Epithelial cell of umbilical artery (primary cell): Measurements from ENCODE around the gene SCARF1. TPM values are rescaled to one million over a fixed set of nuclear protein-coding genes. Genes with fewer than 3 reads are reported as not detected.

Experiments used
- total RNA-seq: library from RNA; depleted of rRNA; stranded (reverse); fragments of >200 nt; gene quantifications from 2 replicates; pipeline ENCODE4 v1.2.3, GENCODE V29; 2014

The SCARF1 gene
- 107 and 115 TPM in 2 replicates for total RNA-seq

DNA sequence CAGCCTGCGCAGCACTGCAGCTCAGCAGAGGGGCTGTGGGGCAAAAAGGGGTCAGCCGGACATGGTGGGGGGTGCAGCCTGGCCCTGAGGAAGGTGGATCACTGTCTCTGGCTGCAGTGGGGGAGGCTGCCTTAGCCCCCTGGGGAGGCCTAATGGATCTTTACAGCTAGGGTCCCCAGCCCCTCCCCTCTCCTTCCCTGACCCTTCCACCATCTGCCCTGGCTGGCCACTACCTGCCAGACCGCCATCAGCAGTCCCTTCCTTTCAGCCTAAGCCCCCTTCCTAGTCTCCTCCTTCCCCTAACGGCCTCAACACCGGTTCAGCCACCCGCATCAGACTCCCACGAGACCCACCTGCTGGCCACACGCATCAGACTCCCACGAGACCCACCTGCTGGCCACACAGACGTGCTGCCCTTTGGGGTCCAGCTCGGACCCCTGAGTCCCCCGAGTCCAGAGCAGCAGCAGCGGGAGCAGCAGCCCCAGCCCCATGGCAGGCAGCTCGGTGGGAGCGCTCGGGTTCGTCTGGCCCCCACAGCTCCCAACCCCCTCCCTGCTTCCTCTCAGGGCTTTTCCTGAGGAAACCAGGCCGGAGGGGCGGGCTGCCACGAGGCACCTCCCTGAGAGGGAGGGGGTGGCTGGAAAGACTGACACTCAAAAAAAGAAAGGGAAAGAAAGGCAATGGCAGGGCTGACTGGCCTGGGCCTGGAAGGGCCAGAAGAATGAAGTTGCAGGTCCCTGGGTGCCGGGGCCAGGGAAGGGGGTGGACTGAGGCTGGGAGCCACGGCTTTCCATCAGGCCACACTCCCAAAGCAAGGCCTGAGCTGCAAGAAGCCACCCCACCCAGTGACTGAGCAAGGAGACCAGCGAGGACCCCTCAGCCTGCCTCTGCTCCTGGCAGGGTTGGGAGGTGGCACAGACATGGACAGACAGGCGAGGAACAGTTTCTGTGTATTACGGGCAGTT lies at the start of gene SCARF1:
Gene SCARF1, minus strand, starts transcription at position 526 of the 965 bp plus-strand sequence. Its CDS starts 35 bp downstream, at position 491.

GRCh38 chr17:1684378-1685189 lies 39.1 kb upstream of the SCARF1 start, which contains the start of gene PRPF8:
TSS of gene PRPF8 (minus strand) at chr17:1684867. CDS start at chr17:1684571, 296 bp downstream.

DNA sequence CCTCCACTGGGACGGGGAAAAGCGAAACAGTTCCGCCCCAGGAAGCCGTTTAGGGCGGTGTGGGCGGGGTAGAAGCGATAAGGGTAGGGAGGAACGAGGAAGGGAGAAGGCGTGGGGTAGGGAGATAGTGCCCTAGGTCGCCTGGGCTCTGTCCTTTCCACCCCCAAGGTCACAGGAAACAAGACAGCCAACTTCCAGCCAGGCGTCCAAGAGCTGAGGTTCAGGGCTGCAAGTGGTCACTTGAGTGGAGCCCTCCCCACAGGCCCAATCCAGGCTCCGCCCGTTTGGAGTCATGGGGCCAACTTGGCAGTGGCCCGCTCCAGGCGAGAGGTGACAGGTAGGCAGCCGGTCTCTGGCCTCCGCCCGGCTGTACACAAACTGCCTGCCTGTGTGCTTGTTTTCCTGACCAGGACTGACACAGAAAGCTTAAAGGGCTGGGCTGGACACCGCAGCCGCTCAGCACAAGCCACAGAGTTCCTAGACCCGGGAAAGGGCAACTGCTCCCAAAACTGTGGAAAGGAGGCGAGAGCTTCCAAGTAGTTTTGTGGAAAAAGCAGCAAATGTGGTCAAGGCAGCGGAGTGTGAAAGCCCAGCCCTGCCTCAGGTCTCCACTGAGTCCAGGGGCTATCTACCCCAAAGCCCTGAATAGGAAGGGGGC lies 4.4 kb upstream of the SCARF1 start, which contains the start of gene RILP:
Gene RILP, minus strand, starts transcription at position 23 of the 658 bp plus-strand sequence. CDS start 62 bp downstream, outside the sequence.

DNA sequence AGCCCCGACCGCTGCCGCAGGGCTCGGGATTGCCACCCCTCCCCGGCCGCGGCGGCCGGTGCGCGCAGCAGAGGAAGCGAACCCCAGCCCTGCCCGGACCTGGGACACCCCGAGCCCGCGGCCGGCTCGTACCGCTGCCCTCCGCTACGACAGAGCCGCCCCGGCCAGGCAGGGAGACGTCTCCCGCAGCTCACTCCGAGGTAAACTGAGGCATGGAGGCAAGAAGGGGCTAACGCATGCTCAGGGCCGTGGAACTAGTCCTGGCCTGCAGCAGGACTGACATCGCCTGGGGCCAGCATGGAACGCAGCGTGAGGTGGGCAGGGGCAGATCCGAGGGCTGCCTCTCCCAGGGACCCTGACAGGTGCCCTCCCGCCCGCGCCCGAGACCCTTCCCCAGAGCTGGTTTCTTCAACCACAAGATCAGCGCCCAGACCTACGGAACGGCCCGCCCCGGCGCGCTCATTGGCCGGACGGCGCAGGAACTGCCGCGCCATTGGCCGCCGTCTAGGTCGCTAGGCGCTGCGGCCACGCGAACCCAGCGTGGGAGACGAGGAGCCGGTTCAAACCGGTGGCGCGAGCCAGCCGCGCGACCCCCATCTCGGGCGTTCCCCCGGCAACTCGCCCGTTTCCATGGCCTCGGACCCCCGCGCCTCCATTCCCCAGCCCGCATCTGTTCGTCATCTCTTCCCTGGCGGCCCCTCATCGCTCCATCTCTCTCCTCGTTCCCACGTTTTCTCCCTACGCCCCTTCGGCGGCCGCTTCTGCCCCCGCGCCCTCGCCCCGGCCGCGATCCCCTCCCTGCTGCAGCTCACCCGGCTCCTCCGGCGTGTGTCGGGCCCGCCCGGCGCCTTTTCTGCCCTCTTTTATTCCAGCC lies 17.3 kb downstream of the SCARF1 start, which contains the start of gene SLC43A2:
Gene SLC43A2, minus strand, starts transcription at position 853 of the 874 bp plus-strand sequence. CDS start 960 bp downstream, outside the sequence.

Other genes starting within 250 kb of the SCARF1 start
- 665 and 732 TPM in 2 replicates for gene YWHAE, start 245.5 kb downstream of the SCARF1 start, total RNA-seq
- gene CRK, start 189.5 kb downstream of the SCARF1 start, total RNA-seq, result 139 and 162 TPM in 2 replicates
- 141 and 172 TPM in 2 replicates for gene MYO1C, start 153.0 kb downstream of the SCARF1 start, total RNA-seq
- gene INPP5K, start 129.1 kb downstream of the SCARF1 start, total RNA-seq, result 42.2 and 45.6 TPM in 2 replicates
- gene PITPNA, start 82.9 kb downstream of the SCARF1 start, total RNA-seq, result 18.8 and 21.7 TPM in 2 replicates
- gene SLC43A2, start 16.9 kb downstream of the SCARF1 start, total RNA-seq, result 12.9 and 13.0 TPM in 2 replicates
- gene RILP, start 4.1 kb upstream of the SCARF1 start, total RNA-seq, result 10.1 and 34.0 TPM in 2 replicates
- 69.9 and 81.9 TPM in 2 replicates for gene PRPF8, start 39.1 kb upstream of the SCARF1 start, total RNA-seq
- 0.91 and 0.97 TPM in 2 replicates for gene TLCD2, start 64.6 kb upstream of the SCARF1 start, total RNA-seq
- 10.7 and 12.6 TPM in 2 replicates for gene WDR81, start 79.0 kb upstream of the SCARF1 start, total RNA-seq
- not detected in 2 replicates for gene SERPINF2, start 97.1 kb upstream of the SCARF1 start, total RNA-seq
- gene SERPINF1, start 116.3 kb upstream of the SCARF1 start, total RNA-seq, result 2.3 and 7.1 TPM in 2 replicates
- 5.2 and 10.0 TPM in 2 replicates for gene SMYD4, start 184.2 kb upstream of the SCARF1 start, total RNA-seq
- gene RPA1, start 184.3 kb upstream of the SCARF1 start, total RNA-seq, result 30.5 and 33.3 TPM in 2 replicates